CD4-positive, alpha-beta T cell treated with Interleukin-1 beta for 1 hour (primary cell): ENCODE measurements around the gene GRAMD4.

Experiments
- DNase-seq, 2 donors: peaks; one replicate each; pipeline ENCODE4 v3.0.0-alpha.2; 2020 to 2022

The GRAMD4 gene

GRCh38 chr22:46727813-46728364 lies 107.7 kb downstream of the GRAMD4 start:
- no peak for DNase-seq

- no peak for DNase-seq
Observed at GRCh38 chr22:46728470-46728869, 108.3 kb downstream of the GRAMD4 start.
